B cell (primary cell): ENCODE measurements around the gene STRADB. TPM values are rescaled to one million over a fixed set of nuclear protein-coding genes. Genes with fewer than 3 reads are reported as not detected.

Source experiments
- ATAC-seq: fragments of 200-7000 bp; cut with Tn5 transposase; one replicate; pipeline ENCODE4 v1.10.0; 2021; ENCODE audit warnings: low read depth, mild to moderate bottlenecking, moderate number of reproducible peaks, moderate library complexity
- CTCF ChIA-PET: fragments of 350-600 bp; sonication (Branson Sonifier 250); formaldehyde crosslinking; loops from one replicate; lab custom pipeline; 2021; ENCODE audit warnings: antibody characterized with exemption, inconsistent platforms; lab: Charles Lee
- POLR2A ChIA-PET: fragments of 350-600 bp; sonication (Branson Sonifier 250); formaldehyde crosslinking; loops from one replicate; lab custom pipeline; 2021; ENCODE audit warnings: antibody characterized with exemption; lab: Charles Lee
- DNase-seq: peaks from one replicate; pipeline ENCODE4 v3.0.0; 2013
- H2AFZ ChIP-seq: 2 replicates; pipeline ENCODE4 v1.6.1; 2012; ENCODE audit warnings: mild to moderate bottlenecking, low read depth, low read length; ENCODE audit not compliant: insufficient read depth, poor library complexity, severe bottlenecking
- H3K27ac ChIP-seq, 2 donors: 1 replicate in 1 of 2; 2 replicates in 1 of 2; pipeline ENCODE4 v1.5.1; 2012 to 2013; ENCODE audit warnings: low read length in 2 of 2, mild to moderate bottlenecking in 2 of 2, moderate library complexity in 1 of 2
- H3K27me3 ChIP-seq, 4 experiments: fragments of 200-600 bp in 1 of 4; sonication (generic) in 1 of 4; replicated peaks in 1 of 4; 1 replicate in 2 of 4; 2 replicates in 2 of 4; pipeline versions ENCODE4 v1.6.1 to v1.7.0; 2013 to 2016; ENCODE audit warnings: low read length in 3 of 4, mild to moderate bottlenecking in 2 of 4, mixed read lengths in 1 of 4, moderate library complexity in 1 of 4; ENCODE audit not compliant: insufficient read depth in 4 of 4, control insufficient read depth in 3 of 4; ENCODE audit errors: control extremely low read depth in 1 of 4
- H3K36me3 ChIP-seq, 2 experiments: replicated peaks in 1 of 2; 1 replicate in 1 of 2; 2 replicates in 1 of 2; pipeline versions ENCODE4 v1.6.1 to v1.7.1; 2013; ENCODE audit warnings: low read length in 1 of 2; ENCODE audit not compliant: insufficient read depth in 2 of 2, control insufficient read depth in 1 of 2; ENCODE audit errors: control extremely low read depth in 1 of 2, extremely low read depth in 1 of 2
- H3K4me1 ChIP-seq, 2 donors: fragments of 200-600 bp in 1 of 2; sonication (generic) in 1 of 2; 1 replicate in 1 of 2; 2 replicates in 1 of 2; pipeline versions ENCODE4 v1.5.1 to v1.6.1; 2013 to 2017; ENCODE audit warnings: low read length in 2 of 2; ENCODE audit not compliant: control insufficient read depth in 2 of 2, insufficient read depth in 2 of 2
- H3K4me2 ChIP-seq: replicated peaks from 2 replicates; pipeline ENCODE3; 2012; ENCODE audit warnings: mild to moderate bottlenecking, low read depth, low read length; ENCODE audit not compliant: poor library complexity, severe bottlenecking
- H3K4me3 ChIP-seq, 5 experiments: fragments of 200-600 bp in 1 of 5; sonication (generic) in 1 of 5; 1 replicate in 3 of 5; 2 replicates in 2 of 5; pipeline versions ENCODE4 v1.5.1 to v1.7.0; 2011 to 2016; ENCODE audit warnings: low read length in 4 of 5, mild to moderate bottlenecking in 4 of 5, low read depth in 2 of 5, control low read depth in 1 of 5, moderate library complexity in 1 of 5; ENCODE audit not compliant: insufficient read depth in 1 of 5; ENCODE audit errors: control extremely low read depth in 1 of 5, extremely low read depth in 1 of 5
- H3K79me2 ChIP-seq: fragments of 200-600 bp; sonication (generic); one replicate; pipeline ENCODE4 v1.6.0; 2016; ENCODE audit warnings: low read length; ENCODE audit not compliant: control insufficient read depth, insufficient read depth
- H3K9ac ChIP-seq: fragments of 200-600 bp; sonication (generic); 2 replicates; pipeline ENCODE4 v1.6.1; 2017; ENCODE audit warnings: mild to moderate bottlenecking, low read length, moderate library complexity
- H3K9me3 ChIP-seq, 3 donors: one replicate each; pipeline versions ENCODE4 v1.6.1 to v1.7.1; 2013; ENCODE audit warnings: low read length in 2 of 3; ENCODE audit not compliant: control insufficient read depth in 2 of 3, insufficient read depth in 1 of 3; ENCODE audit errors: control extremely low read depth in 1 of 3
- H4K20me1 ChIP-seq: 2 replicates; pipeline ENCODE4 v1.6.0; 2012; ENCODE audit warnings: mild to moderate bottlenecking, low read length; ENCODE audit not compliant: insufficient read depth, control insufficient read depth, poor library complexity, severe bottlenecking
- H3K27ac Mint-ChIP-seq: one replicate; pipeline ENCODE4 v1.8.0; 2021; ENCODE audit warnings: mixed read lengths
- H3K27me3 Mint-ChIP-seq: one replicate; pipeline ENCODE4 v1.8.0; 2021; ENCODE audit warnings: mixed read lengths
- H3K4me1 Mint-ChIP-seq: one replicate; pipeline ENCODE4 v1.8.0; 2021; ENCODE audit warnings: mixed read lengths
- H3K4me3 Mint-ChIP-seq: one replicate; pipeline ENCODE4 v1.8.0; 2021; ENCODE audit warnings: mixed read lengths
- H3K9me3 Mint-ChIP-seq: one replicate; pipeline ENCODE4 v1.8.0; 2022; ENCODE audit warnings: mixed read lengths; ENCODE audit not compliant: insufficient read depth
- CTCF ChIP-seq: fragments of 200-600 bp; IDR thresholded peaks from one replicate; pipeline ENCODE4 v1.8.0; 2022; ENCODE audit warnings: antibody characterized with exemption, mild to moderate bottlenecking
- EZH2 ChIP-seq: IDR thresholded peaks from 2 replicates; pipeline ENCODE4 v1.6.1; 2012; ENCODE audit warnings: borderline replicate concordance, low read depth, mild to moderate bottlenecking, moderate library complexity, low read length; ENCODE audit not compliant: insufficient read depth, poor library complexity, severe bottlenecking
- WGBS: methylation state at CpG from one replicate; pipeline ENCODE4 v1.1.5; 2013; ENCODE audit warnings: missing lambda C conversion rate; ENCODE audit not compliant: insufficient coverage; 5-methylcytosine and 5-hydroxymethylcytosine counted together
- intact Hi-C: fragments of 100-400 bp; cut with micrococcal nuclease; formaldehyde crosslinking; loops from one replicate; pipeline ENCODE4 v1.10.0; 2022
- polyA plus RNA-seq: library from polyadenylated mRNA; depleted of rRNA; stranded (reverse); fragments of >200 nt; gene quantifications from 2 replicates; pipeline ENCODE4 v1.2.3, GENCODE V29; 2012
- total RNA-seq, 2 donors: library from RNA; stranded (reverse); fragments of 120-200 nt in 1 of 2; gene quantifications; 1 replicate in 1 of 2; 2 replicates in 1 of 2; pipeline versions ENCODE4 v1.2.3 to v1.2.4, GENCODE V29; 2013 to 2022

STRADB gene
- total and polyA plus RNA-seq, 2 donors (not counting 1 experiment from before 2014, with no cell fraction given) = 17.2 to 17.5 TPM

- Histone ChIP-seq H4K20me1 (no peaks in the 10 kb centered on the region), H3K9me3 (peaks cover 0 to 5% (median 0%) of the 10 kb centered on the region in 3 donors), H3K36me3 (peaks cover 9 to 14% of the 10 kb centered on the region in 2 experiments), H3K27ac (no peak overlapping the region), H3K4me2 (no peak overlapping the region), H3K9ac (no peak overlapping the region), H3K4me1 (peaks cover 18 to 22% of the 10 kb centered on the region in 2 donors), H2AFZ (no peak overlapping the region), H3K79me2 (peaks cover 93% of the 10 kb centered on the region), H3K27me3 (no peaks in the 10 kb centered on the region), H3K4me3 (no peak overlapping the region)
- H3K4me1 Mint-ChIP-seq = peaks cover 14% of the 10 kb centered on the region
- DNase-seq = no peak
- no CpG with 5 or more reads among the region's 2 CpGs for WGBS
- no peak overlapping the region for H3K27ac Mint-ChIP-seq
- ChIA-PET CTCF (no interaction called here), POLR2A (no interaction called here)
- H3K27me3 Mint-ChIP-seq = no peaks in the 10 kb centered on the region
- intact Hi-C loops = no loop called here
- H3K4me3 Mint-ChIP-seq = no peak overlapping the region
- no peaks in the 10 kb centered on the region for H3K9me3 Mint-ChIP-seq
- ATAC-seq = no peak
- TF ChIP-seq CTCF = no peak
- TF ChIP-seq EZH2 = no peak
These were observed 44.3 kb upstream of the STRADB start for GRCh38 chr2:201407265-201407664.

- Histone ChIP-seq H3K9me3 (peaks cover 0 to 5% (median 0%) of the 10 kb centered on the region in 3 donors), H3K4me2 (no peak overlapping the region), H3K4me3 (no peak overlapping the region), H3K27me3 (no peaks in the 10 kb centered on the region), H3K4me1 (peaks cover 31 to 38% of the 10 kb centered on the region in 2 donors), H3K36me3 (peaks cover 9 to 10% of the 10 kb centered on the region in 2 experiments), H3K27ac (peak overlapping the region in 1 of 2 donors; percentile 10), H3K9ac (no peak overlapping the region), H2AFZ (no peak overlapping the region), H3K79me2 (peaks cover 93% of the 10 kb centered on the region), H4K20me1 (no peaks in the 10 kb centered on the region)
- no peak overlapping the region for H3K27ac Mint-ChIP-seq
- H3K27me3 Mint-ChIP-seq = no peaks in the 10 kb centered on the region
- DNase-seq (no peak), ATAC-seq (no peak)
- no peak overlapping the region for H3K4me3 Mint-ChIP-seq
- H3K4me1 Mint-ChIP-seq = peaks cover 12% of the 10 kb centered on the region
- no peaks in the 10 kb centered on the region for H3K9me3 Mint-ChIP-seq
- intact Hi-C loops = no loop called here
- ChIA-PET POLR2A (no interaction called here), CTCF (no interaction called here)
- WGBS = no CpG with 5 or more reads among the region's 3 CpGs
- TF ChIP-seq CTCF (no peak), EZH2 (no peak)
These were observed 42.6 kb upstream of the STRADB start for GRCh38 chr2:201408931-201409330.
